ENCODE results near the gene DHX32.

DNA sequence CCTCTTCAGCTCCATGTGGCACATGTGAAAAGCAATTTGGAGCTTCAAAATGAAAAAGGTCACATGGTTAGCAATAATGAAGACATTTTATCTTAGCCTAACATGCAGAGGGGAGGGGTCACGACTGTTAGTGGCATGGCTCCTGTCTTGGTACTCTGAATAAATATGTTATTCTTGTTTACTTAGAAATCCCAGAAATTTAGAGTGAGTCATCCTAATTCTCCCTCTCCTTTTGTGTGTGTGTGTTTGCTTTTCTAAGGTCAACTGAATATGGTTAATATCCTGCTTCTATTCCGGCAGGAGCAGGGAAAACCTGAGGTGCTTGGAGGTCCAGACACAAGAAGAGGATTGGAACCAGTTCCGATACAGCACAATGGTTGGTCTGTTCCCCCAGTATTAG is 40.1 kb downstream of the DHX32 start:
- TF ChIP-seq, protein P1, sequence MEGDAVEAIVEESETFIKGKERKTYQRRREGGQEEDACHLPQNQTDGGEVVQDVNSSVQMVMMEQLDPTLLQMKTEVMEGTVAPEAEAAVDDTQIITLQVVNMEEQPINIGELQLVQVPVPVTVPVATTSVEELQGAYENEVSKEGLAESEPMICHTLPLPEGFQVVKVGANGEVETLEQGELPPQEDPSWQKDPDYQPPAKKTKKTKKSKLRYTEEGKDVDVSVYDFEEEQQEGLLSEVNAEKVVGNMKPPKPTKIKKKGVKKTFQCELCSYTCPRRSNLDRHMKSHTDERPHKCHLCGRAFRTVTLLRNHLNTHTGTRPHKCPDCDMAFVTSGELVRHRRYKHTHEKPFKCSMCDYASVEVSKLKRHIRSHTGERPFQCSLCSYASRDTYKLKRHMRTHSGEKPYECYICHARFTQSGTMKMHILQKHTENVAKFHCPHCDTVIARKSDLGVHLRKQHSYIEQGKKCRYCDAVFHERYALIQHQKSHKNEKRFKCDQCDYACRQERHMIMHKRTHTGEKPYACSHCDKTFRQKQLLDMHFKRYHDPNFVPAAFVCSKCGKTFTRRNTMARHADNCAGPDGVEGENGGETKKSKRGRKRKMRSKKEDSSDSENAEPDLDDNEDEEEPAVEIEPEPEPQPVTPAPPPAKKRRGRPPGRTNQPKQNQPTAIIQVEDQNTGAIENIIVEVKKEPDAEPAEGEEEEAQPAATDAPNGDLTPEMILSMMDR (IDR thresholded peaks at IDR 0.05), result no peak
- TF ChIP-seq EZH2 (IDR thresholded peaks at IDR 0.05), result no peak
- TF ChIP-seq EZH2phosphoT487 (IDR thresholded peaks at IDR 0.05), result no peak
